Neural cell (in vitro differentiated cells): ENCODE results near the gene SRGAP3. TPM values are rescaled to one million over a fixed set of nuclear protein-coding genes. Genes with fewer than 3 reads are reported as not detected.

Source experiments
- H2AFZ ChIP-seq: fragments of 200-600, 300-800 bp; sonication (generic), shearing (Covaris generic); 2 replicates; pipeline ENCODE4 v1.6.0; 2014; ENCODE audit warnings: low read depth, mild to moderate bottlenecking, antibody characterized with exemption, low read length, moderate library complexity
- H3F3A ChIP-seq: fragments of 200-600 bp; shearing (Covaris generic); 2 replicates; pipeline ENCODE4 v1.6.1; 2016; ENCODE audit warnings: mild to moderate bottlenecking, moderate library complexity, mixed read lengths, antibody characterized with exemption, low read length; ENCODE audit not compliant: insufficient read depth, poor library complexity, severe bottlenecking
- H3K27ac ChIP-seq: fragments of 200-600, 300-800 bp; sonication (generic), shearing (Covaris generic); 2 replicates; pipeline ENCODE4 v1.5.1; 2014; ENCODE audit warnings: mild to moderate bottlenecking, low read length, moderate library complexity
- H3K27me3 ChIP-seq: fragments of 300-800, 200-600 bp; sonication (generic), shearing (Covaris generic); 2 replicates; pipeline ENCODE4 v1.6.0; 2014; ENCODE audit warnings: mild to moderate bottlenecking, low read depth, low read length, moderate library complexity; ENCODE audit not compliant: insufficient read depth
- H3K36me3 ChIP-seq: fragments of 300-800, 200-600 bp; sonication (generic), shearing (Covaris generic); 2 replicates; pipeline ENCODE4 v1.5.1; 2014; ENCODE audit warnings: mild to moderate bottlenecking, antibody characterized with exemption, low read length, moderate library complexity; ENCODE audit not compliant: insufficient read depth
- H3K4me2 ChIP-seq: fragments of 300-800, 200-600 bp; sonication (generic), shearing (Covaris generic); 2 replicates; pipeline ENCODE4 v1.6.0; 2014; ENCODE audit warnings: mild to moderate bottlenecking, low read length
- H3K4me3 ChIP-seq: fragments of 300-800, 200-600 bp; sonication (generic), shearing (Covaris generic); 2 replicates; pipeline ENCODE4 v1.5.1; 2014; ENCODE audit warnings: mild to moderate bottlenecking, low read length, moderate library complexity
- H3K79me2 ChIP-seq: fragments of 200-600 bp; shearing (Covaris generic); replicated peaks from 2 replicates; pipeline ENCODE4 v1.6.0; 2014; ENCODE audit warnings: mild to moderate bottlenecking, low read length, moderate library complexity; ENCODE audit not compliant: insufficient read depth
- H3K9ac ChIP-seq: fragments of 300-800, 200-600 bp; sonication (generic), shearing (Covaris generic); 2 replicates; pipeline ENCODE4 v1.6.1; 2016; ENCODE audit warnings: mild to moderate bottlenecking, low read length, mixed read lengths
- H3K9me2 ChIP-seq: fragments of 200-600 bp; shearing (Covaris generic); 2 replicates; pipeline ENCODE4 v1.6.1; 2016; ENCODE audit warnings: mild to moderate bottlenecking, low read length, mixed read lengths; ENCODE audit not compliant: insufficient read depth
- H3K9me3 ChIP-seq: fragments of 200-600, 300-800 bp; sonication (generic), shearing (Covaris generic); 2 replicates; pipeline ENCODE4 v1.6.1; 2016; ENCODE audit warnings: mild to moderate bottlenecking, mixed run types, low read length, moderate library complexity, mixed read lengths
- H4K20me1 ChIP-seq: fragments of 200-600 bp; shearing (Covaris generic); 2 replicates; pipeline ENCODE4 v1.6.1; 2016; ENCODE audit warnings: mild to moderate bottlenecking, mixed run types; ENCODE audit not compliant: insufficient read depth
- EP300 ChIP-seq: fragments of 450-650 bp; conservative IDR thresholded peaks from 2 replicates; pipeline ENCODE4 v1.6.1; 2014; ENCODE audit warnings: antibody characterized with exemption, mild to moderate bottlenecking, moderate library complexity; ENCODE audit not compliant: poor library complexity, severe bottlenecking
- EZH2 ChIP-seq: fragments of 200-600, 300-800 bp; shearing (Covaris generic), sonication (generic); IDR thresholded peaks from 2 replicates; pipeline ENCODE4 v1.6.1; 2014; ENCODE audit warnings: antibody characterized with exemption, low read length, borderline replicate concordance, mild to moderate bottlenecking; ENCODE audit not compliant: insufficient read depth, poor library complexity, severe bottlenecking
- MXI1 ChIP-seq: fragments of 450-650 bp; conservative IDR thresholded peaks from 2 replicates; pipeline ENCODE4 v1.6.1; 2014; ENCODE audit warnings: antibody characterized with exemption, mild to moderate bottlenecking; ENCODE audit not compliant: poor library complexity, severe bottlenecking
- POLR2AphosphoS5 ChIP-seq: IDR thresholded peaks from 2 replicates; pipeline ENCODE4 v1.6.1; 2012
- RAD21 ChIP-seq: fragments of 450-650 bp; conservative IDR thresholded peaks from 2 replicates; pipeline ENCODE4 v1.6.1; 2014; ENCODE audit warnings: antibody characterized with exemption, mild to moderate bottlenecking, moderate library complexity
- SMC3 ChIP-seq: fragments of 450-650 bp; conservative IDR thresholded peaks from 2 replicates; pipeline ENCODE4 v1.6.1; 2014; ENCODE audit warnings: antibody characterized with exemption, mild to moderate bottlenecking, moderate library complexity; ENCODE audit not compliant: poor library complexity
- TAF1 ChIP-seq: IDR thresholded peaks from 2 replicates; pipeline ENCODE4 v1.6.1; 2012; ENCODE audit warnings: low read depth
- polyA plus RNA-seq: library from polyadenylated mRNA; depleted of rRNA; stranded (reverse); fragments of >200 nt; gene quantifications from 2 replicates; pipeline ENCODE4 v1.2.3, GENCODE V29; 2014
- TF ChIP-seq, protein P1 (sequence below): fragments of 450-650 bp; IDR thresholded peaks from 2 replicates; pipeline ENCODE4 v1.5.1; 2014; ENCODE audit warnings: antibody characterized with exemption, mild to moderate bottlenecking, moderate library complexity; ENCODE audit not compliant: poor library complexity, severe bottlenecking
- TF ChIP-seq, protein P2 (sequence below): IDR thresholded peaks from 2 replicates; pipeline ENCODE4 v1.6.1; 2012; ENCODE audit warnings: borderline replicate concordance

The SRGAP3 gene
- polyA plus RNA-seq, 1 donor from 2014 or later: 31.5 TPM

- Histone ChIP-seq H3K9ac (no peak overlapping the region), H3K27ac (no peak overlapping the region), H3K9me3 (no peaks in the 10 kb centered on the region), H2AFZ (no peak overlapping the region), H3K4me3 (no peak overlapping the region), H3F3A (no peaks in the 10 kb centered on the region), H4K20me1 (no peaks in the 10 kb centered on the region), H3K36me3 (no peaks in the 10 kb centered on the region), H3K79me2 (peaks cover 6% of the 10 kb centered on the region), H3K9me2 (no peaks in the 10 kb centered on the region), H3K27me3 (no peaks in the 10 kb centered on the region), H3K4me2 (no peak overlapping the region)
- no peak for TF ChIP-seq MXI1
Observed at GRCh38 chr3:9156604-9157003, 92.8 kb downstream of the SRGAP3 start.

- peaks cover 7% of the 10 kb centered on the region for H3K36me3 ChIP-seq
- TF ChIP-seq EP300 (no peak), TAF1 (no peak), EZH2 (no peak), RAD21 (no peak), POLR2AphosphoS5 (no peak), SMC3 (no peak)
- TF ChIP-seq, protein P1, sequence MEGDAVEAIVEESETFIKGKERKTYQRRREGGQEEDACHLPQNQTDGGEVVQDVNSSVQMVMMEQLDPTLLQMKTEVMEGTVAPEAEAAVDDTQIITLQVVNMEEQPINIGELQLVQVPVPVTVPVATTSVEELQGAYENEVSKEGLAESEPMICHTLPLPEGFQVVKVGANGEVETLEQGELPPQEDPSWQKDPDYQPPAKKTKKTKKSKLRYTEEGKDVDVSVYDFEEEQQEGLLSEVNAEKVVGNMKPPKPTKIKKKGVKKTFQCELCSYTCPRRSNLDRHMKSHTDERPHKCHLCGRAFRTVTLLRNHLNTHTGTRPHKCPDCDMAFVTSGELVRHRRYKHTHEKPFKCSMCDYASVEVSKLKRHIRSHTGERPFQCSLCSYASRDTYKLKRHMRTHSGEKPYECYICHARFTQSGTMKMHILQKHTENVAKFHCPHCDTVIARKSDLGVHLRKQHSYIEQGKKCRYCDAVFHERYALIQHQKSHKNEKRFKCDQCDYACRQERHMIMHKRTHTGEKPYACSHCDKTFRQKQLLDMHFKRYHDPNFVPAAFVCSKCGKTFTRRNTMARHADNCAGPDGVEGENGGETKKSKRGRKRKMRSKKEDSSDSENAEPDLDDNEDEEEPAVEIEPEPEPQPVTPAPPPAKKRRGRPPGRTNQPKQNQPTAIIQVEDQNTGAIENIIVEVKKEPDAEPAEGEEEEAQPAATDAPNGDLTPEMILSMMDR: no peak
- TF ChIP-seq, protein P2, sequence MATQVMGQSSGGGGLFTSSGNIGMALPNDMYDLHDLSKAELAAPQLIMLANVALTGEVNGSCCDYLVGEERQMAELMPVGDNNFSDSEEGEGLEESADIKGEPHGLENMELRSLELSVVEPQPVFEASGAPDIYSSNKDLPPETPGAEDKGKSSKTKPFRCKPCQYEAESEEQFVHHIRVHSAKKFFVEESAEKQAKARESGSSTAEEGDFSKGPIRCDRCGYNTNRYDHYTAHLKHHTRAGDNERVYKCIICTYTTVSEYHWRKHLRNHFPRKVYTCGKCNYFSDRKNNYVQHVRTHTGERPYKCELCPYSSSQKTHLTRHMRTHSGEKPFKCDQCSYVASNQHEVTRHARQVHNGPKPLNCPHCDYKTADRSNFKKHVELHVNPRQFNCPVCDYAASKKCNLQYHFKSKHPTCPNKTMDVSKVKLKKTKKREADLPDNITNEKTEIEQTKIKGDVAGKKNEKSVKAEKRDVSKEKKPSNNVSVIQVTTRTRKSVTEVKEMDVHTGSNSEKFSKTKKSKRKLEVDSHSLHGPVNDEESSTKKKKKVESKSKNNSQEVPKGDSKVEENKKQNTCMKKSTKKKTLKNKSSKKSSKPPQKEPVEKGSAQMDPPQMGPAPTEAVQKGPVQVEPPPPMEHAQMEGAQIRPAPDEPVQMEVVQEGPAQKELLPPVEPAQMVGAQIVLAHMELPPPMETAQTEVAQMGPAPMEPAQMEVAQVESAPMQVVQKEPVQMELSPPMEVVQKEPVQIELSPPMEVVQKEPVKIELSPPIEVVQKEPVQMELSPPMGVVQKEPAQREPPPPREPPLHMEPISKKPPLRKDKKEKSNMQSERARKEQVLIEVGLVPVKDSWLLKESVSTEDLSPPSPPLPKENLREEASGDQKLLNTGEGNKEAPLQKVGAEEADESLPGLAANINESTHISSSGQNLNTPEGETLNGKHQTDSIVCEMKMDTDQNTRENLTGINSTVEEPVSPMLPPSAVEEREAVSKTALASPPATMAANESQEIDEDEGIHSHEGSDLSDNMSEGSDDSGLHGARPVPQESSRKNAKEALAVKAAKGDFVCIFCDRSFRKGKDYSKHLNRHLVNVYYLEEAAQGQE: no peak
- H3K9ac ChIP-seq: no peak overlapping the region
- H3K9me3 ChIP-seq: peaks cover 6% of the 10 kb centered on the region
- no peak overlapping the region for H3K27ac ChIP-seq
- no peaks in the 10 kb centered on the region for H3K27me3 ChIP-seq
- H3K79me2 ChIP-seq: peaks cover 6% of the 10 kb centered on the region
- H2AFZ ChIP-seq: no peak overlapping the region
- no peak overlapping the region for H3K4me2 ChIP-seq
- no peaks in the 10 kb centered on the region for H3K9me2 ChIP-seq
- H3K4me3 ChIP-seq: no peak overlapping the region
- H3F3A ChIP-seq: no peaks in the 10 kb centered on the region
- H4K20me1 ChIP-seq: no peaks in the 10 kb centered on the region
Observed at GRCh38 chr3:9155028-9155427, 94.4 kb downstream of the SRGAP3 start.
